HT1080 (cell line): Measurements from ENCODE around the gene BAK1. TPM values are rescaled to one million over a fixed set of nuclear protein-coding genes. Genes with fewer than 3 reads are reported as not detected.

Experiments
- DNase-seq: peaks from one replicate; pipeline ENCODE4 v3.0.0-alpha.2; 2015; ENCODE audit warnings: low read depth
- polyA plus RNA-seq, 2 experiments: library from polyadenylated mRNA; depleted of rRNA; stranded (reverse); fragments of >200 nt; gene quantifications; 2 replicates each; pipeline ENCODE4 v1.2.3, GENCODE V29; 2015
- total RNA-seq: library from RNA; depleted of rRNA; stranded (reverse); fragments of >200 nt; shearing (Covaris generic); gene quantifications from 2 replicates; pipeline ENCODE4 v1.2.3, GENCODE V29; 2014; rRNA removed

Gene BAK1
- 20.8 and 23.6 TPM in 2 replicates for total RNA-seq
- 23.8 and 25.2 TPM in 2 replicates for polyA plus RNA-seq (2015; cell fraction: cytosol; rRNA removed)
- polyA plus RNA-seq (2015; cell fraction: nucleus; rRNA removed), result 19.1 and 19.3 TPM in 2 replicates

GRCh38 chr6:33579828-33580714 lies at the start of gene BAK1:
Gene BAK1 (minus strand): TSS chr6:33580276. CDS start chr6:33577604, 2,672 bp downstream.
- DNase-seq, result peak; percentile 91

- no peak for DNase-seq
These were observed 48.4 kb upstream of the BAK1 start for GRCh38 chr6:33628401-33628964.

GRCh38 chr6:33627876-33628275 lies 47.8 kb upstream of the BAK1 start:
- DNase-seq, result no peak

- DNase-seq, result no peak
These were observed 44.8 kb upstream of the BAK1 start for GRCh38 chr6:33624856-33625255.

GRCh38 chr6:33623895-33624381 lies 43.9 kb upstream of the BAK1 start:
- DNase-seq, result no peak

- peak; percentile 36 for DNase-seq
These were observed 42.7 kb upstream of the BAK1 start for GRCh38 chr6:33622456-33623431.

- DNase-seq, result peak; percentile 68
These were observed 41.8 kb upstream of the BAK1 start for GRCh38 chr6:33621711-33622388.

- DNase-seq, result peak; percentile 72
These were observed 41.0 kb upstream of the BAK1 start, which contains the start of gene ITPR3 for GRCh38 chr6:33620856-33621710. Gene ITPR3 (plus strand): TSS chr6:33621322. CDS start chr6:33621603, 281 bp downstream.

- DNase-seq, result peak; percentile 58
These were observed 40.2 kb upstream of the BAK1 start for GRCh38 chr6:33620158-33620855.

- no peak for DNase-seq
These were observed 39.2 kb upstream of the BAK1 start for GRCh38 chr6:33619166-33619840.

GRCh38 chr6:33616913-33617312 lies 36.8 kb upstream of the BAK1 start:
- no peak for DNase-seq

GRCh38 chr6:33616113-33616512 lies 36.0 kb upstream of the BAK1 start:
- no peak for DNase-seq

GRCh38 chr6:33613795-33614168 lies 33.7 kb upstream of the BAK1 start:
- peak; percentile 83 for DNase-seq

- DNase-seq, result peak; percentile 77
These were observed 33.2 kb upstream of the BAK1 start for GRCh38 chr6:33613146-33613794.

- DNase-seq, result no peak
These were observed 31.0 kb upstream of the BAK1 start for GRCh38 chr6:33610779-33611732.

- no peak for DNase-seq
These were observed 30.0 kb upstream of the BAK1 start for GRCh38 chr6:33610067-33610466.

- DNase-seq, result peak; percentile 77
These were observed 29.5 kb upstream of the BAK1 start for GRCh38 chr6:33609528-33609927.
